ENCODE data around the gene CNEP1R1.
A peak's percentile ranks its signal among the peaks of the same experiment; 100 is the strongest.

CNEP1R1 gene

GRCh38 chr16:50059111-50059510 is 34.1 kb downstream of the CNEP1R1 start:
- intact Hi-C loops (cut with DNase I) = no loop called here
- no peak for DNase-seq

GRCh38 chr16:50059669-50060068 is 34.6 kb downstream of the CNEP1R1 start:
- DNase-seq = no peak
- intact Hi-C loops (cut with DNase I) = no loop called here

- intact Hi-C loops (cut with DNase I) = no loop called here
- DNase-seq = no peak
Measured at GRCh38 chr16:50061326-50061725, 36.3 kb downstream of the CNEP1R1 start.

GRCh38 chr16:50065241-50065623 is 40.2 kb downstream of the CNEP1R1 start:
- intact Hi-C loops (cut with DNase I) = loop anchor here (2.0 kb wide), 1 partner anchor 40 kb away; the partner anchor contains the start of gene CNEP1R1
- DNase-seq = no peak

- DNase-seq = peak; percentile 88 to 99 (median 92)
- intact Hi-C loops (cut with DNase I) = loop anchor here (2.0 kb wide), 3 partner anchors 41 to 145 kb away; partner anchors contain the start of genes CNEP1R1 and TENT4B
Measured at GRCh38 chr16:50065624-50066481, 40.8 kb downstream of the CNEP1R1 start, which contains the start of gene HEATR3. Gene HEATR3, plus strand, starts transcription at chr16:50065970. Its CDS starts 162 bp downstream, at chr16:50066132.

GRCh38 chr16:50066482-50067289 is 41.7 kb downstream of the CNEP1R1 start:
- DNase-seq = no peak
- intact Hi-C loops (cut with DNase I) = loop anchor here (2.0 kb wide), 2 partner anchors 86 to 144 kb away; partner anchors contain the start of gene TENT4B

GRCh38 chr16:50067290-50067853 is 42.3 kb downstream of the CNEP1R1 start:
- DNase-seq = no peak

GRCh38 chr16:50068550-50068949 is 43.5 kb downstream of the CNEP1R1 start:
- intact Hi-C loops (cut with DNase I) = no loop called here
- DNase-seq = no peak

More at GRCh38 chr16:50067290-50067853, 42.3 kb downstream of the CNEP1R1 start:
- intact Hi-C loops (cut with DNase I) = loop anchor here (2.0 kb wide), 2 partner anchors 85 to 143 kb away; partner anchors contain the start of gene TENT4B

- intact Hi-C loops (cut with DNase I) = no loop called here
- no peak for DNase-seq
Measured at GRCh38 chr16:50069060-50069459, 44.0 kb downstream of the CNEP1R1 start.

GRCh38 chr16:50071075-50071671 is 46.1 kb downstream of the CNEP1R1 start:
- no peak for DNase-seq
- intact Hi-C loops (cut with DNase I) = no loop called here

GRCh38 chr16:50072730-50073129 is 47.7 kb downstream of the CNEP1R1 start:
- no peak for DNase-seq
- intact Hi-C loops (cut with DNase I) = no loop called here

- DNase-seq = no peak
- intact Hi-C loops (cut with DNase I) = no loop called here
Measured at GRCh38 chr16:50079397-50080140, 54.5 kb downstream of the CNEP1R1 start.

- intact Hi-C loops (cut with DNase I) = no loop called here
- DNase-seq = no peak
Measured at GRCh38 chr16:50081428-50082018, 56.5 kb downstream of the CNEP1R1 start.

GRCh38 chr16:50083996-50084395 is 59.0 kb downstream of the CNEP1R1 start:
- no peak for DNase-seq

GRCh38 chr16:50086176-50086575 is 61.2 kb downstream of the CNEP1R1 start:
- intact Hi-C loops (cut with DNase I) = no loop called here
- DNase-seq = no peak

More at GRCh38 chr16:50083996-50084395, 59.0 kb downstream of the CNEP1R1 start:
- intact Hi-C loops (cut with DNase I) = no loop called here

Measured in posterior cingulate gyrus (tissue), 11 donors.